HL-60/S4 (cell line): ENCODE data around the gene TBXT.

Experiments
- in situ Hi-C: fragments of 300-500 bp; cut with MboI; formaldehyde crosslinking; loops from 2 replicates; pipeline ENCODE4 v1.14.3; 2022; ENCODE audit warnings: low sequenced_read_pairs

TBXT gene

DNA sequence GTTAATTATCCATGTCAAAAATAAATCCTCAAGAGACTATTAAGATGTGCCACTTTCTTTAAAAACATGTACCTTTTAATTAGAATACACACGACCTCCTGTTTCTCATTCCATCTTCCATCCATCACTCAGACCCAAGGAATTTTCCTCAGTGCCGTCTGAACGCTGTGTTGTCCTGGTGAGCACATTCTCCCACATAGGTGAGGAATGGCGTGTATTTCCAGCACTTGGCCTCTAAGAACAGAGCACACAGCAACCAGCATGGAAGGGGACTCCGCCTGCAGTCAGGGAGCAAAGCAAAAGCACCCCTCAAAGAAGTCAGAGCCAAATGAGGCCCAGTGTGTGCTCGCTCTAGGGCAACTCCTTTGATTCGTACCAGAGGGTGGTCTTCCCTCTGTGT lies 45.9 kb downstream of the TBXT start:
- in situ Hi-C loops: no loop called here

DNA sequence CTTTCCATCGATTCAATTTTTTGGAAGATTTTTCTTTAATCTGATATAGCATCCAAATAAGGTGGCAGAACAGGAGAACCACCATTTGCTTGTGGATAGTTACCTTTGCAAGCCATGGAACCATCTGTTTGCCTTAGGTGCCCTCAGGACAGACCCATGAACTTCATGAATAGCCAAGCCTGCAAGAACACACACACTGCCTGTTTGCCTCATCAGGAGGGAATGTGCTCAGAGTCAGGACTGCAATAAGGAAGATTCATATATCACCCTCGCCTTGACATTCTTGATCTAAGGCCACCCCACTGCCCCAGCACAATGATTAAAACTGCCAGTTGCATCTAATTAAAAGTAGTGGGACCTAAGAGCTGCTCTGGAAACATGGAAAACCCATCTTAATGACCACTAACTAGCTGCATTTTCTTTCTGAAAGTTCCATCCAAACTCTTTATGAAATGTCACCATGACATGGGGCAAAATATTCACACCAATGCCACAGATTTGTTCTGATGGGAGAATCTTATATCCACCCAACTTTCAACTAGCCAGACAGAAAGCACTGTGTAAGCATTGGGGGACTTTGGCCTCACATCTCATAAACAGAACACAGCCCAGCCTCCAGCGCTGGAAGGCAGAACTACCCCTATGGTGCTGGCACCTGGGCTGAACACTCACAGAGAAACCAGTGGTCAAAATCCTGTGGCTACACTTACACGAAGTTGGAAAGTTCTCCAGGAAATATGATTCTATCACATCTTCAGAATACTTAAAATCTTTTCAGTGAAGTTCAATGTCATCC lies 48.3 kb downstream of the TBXT start:
- in situ Hi-C loops: no loop called here

DNA sequence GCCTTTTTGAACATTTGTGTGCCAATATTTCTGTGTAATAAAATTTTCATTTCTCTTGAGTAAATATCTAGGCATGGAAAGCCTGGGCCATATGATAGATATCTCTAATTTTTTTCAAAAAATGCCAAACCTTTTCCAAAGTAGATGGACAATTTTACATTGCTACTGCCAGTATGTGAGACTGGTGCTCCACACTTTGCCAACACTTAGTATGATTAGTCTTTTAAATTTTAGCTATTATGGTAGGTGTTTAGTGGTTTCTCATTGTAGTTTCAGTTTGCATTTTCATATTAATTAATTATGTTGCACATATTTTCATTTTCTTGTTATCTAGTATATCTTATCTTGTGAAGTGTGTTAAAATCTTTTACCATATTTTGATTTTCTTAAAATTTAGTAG lies 52.0 kb downstream of the TBXT start:
- in situ Hi-C loops: no loop called here

DNA sequence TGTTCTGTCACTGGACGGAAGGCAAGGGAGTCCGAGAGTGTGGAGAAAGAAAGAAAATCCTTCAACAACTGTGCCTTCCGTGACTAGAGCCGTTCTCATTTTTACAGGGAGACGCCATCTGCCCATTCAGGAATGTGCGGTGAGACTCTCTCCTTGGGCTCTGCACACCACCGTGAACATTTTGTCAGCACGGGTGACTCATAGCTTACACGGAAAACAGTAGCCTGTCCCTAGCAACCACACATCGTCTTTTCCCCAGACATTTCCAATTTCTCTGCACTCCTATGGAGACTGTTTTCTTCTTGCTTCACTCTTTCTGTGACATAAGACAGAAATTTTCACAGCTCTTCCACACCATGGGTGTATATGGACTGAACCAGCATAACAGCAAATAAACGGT lies 55.1 kb downstream of the TBXT start:
- in situ Hi-C loops: no loop called here

DNA sequence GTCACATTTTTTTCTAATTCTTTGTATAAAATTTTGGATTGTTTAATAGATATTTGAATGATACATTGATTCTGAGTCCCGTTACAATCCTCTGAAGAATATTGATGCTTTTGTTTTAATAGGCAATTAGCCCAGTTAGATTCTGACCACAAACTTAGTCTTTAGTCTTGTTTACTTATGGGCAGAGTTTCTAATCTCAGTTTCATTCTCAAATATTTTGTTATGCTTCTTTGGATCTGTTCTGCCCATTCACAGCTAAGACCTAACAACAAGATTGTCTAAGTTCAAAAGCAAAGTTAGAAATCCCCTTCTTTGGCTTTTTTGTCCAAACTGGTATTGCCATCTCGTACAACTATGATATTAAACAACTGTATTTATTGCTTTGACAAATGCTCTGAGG lies 58.0 kb downstream of the TBXT start:
- in situ Hi-C loops: loop anchor here (10.0 kb wide), 1 partner anchor 225 kb away; no protein-coding TSS in a partner anchor
